ENCODE measurements around the gene MRPL37. TPM values are rescaled to one million over a fixed set of nuclear protein-coding genes. Genes with fewer than 3 reads are reported as not detected.

Gene MRPL37
- total and polyA plus RNA-seq, 8 donors, result 17.5 to 49.2 (median 35.1) TPM

- TF ChIP-seq CTCF (IDR thresholded peaks at IDR 0.05), result no peak
- H3K9me3 ChIP-seq, result no peaks in the 10 kb centered on the region
- FAIRE-seq (no peak), DNase-seq (no peak), ATAC-seq (no peak)
- H3K36me3 ChIP-seq, result no peaks in the 10 kb centered on the region
- no peak overlapping the region for H3K27ac ChIP-seq
- H3K4me1 ChIP-seq, result no peaks in the 10 kb centered on the region
- intact Hi-C loops (cut with DNase I), result no loop called here
- no peak overlapping the region for H3K4me3 ChIP-seq
- WGBS, 2 donors, result 85 to 87% methylated on average over 8 of the region's 8 CpGs
- H3K27me3 ChIP-seq, result no peaks in the 10 kb centered on the region
These were observed 22.2 kb upstream of the MRPL37 start for GRCh38 chr1:54177726-54178125.

GRCh38 chr1:54178296-54179070, 21.5 kb upstream of the MRPL37 start:
- H3K4me1 ChIP-seq, result no peaks in the 10 kb centered on the region
- no peaks in the 10 kb centered on the region for H3K36me3 ChIP-seq
- no peak for DNase-seq
- no peak for FAIRE-seq
- H3K27me3 ChIP-seq, result no peaks in the 10 kb centered on the region
- no peak overlapping the region for H3K27ac ChIP-seq
- H3K4me3 ChIP-seq, result no peak overlapping the region
- intact Hi-C loops (cut with DNase I), result no loop called here
- no peak for ATAC-seq
- TF ChIP-seq CTCF (IDR thresholded peaks at IDR 0.05), result no peak
- H3K9me3 ChIP-seq, result no peaks in the 10 kb centered on the region
- 75 to 93% methylated on average over 9 of the region's 9 CpGs for WGBS, 2 donors

GRCh38 chr1:54180701-54181360, 19.1 kb upstream of the MRPL37 start:
- no peak for ATAC-seq
- Histone ChIP-seq H3K36me3 (no peaks in the 10 kb centered on the region), H3K4me3 (no peak overlapping the region), H3K27me3 (no peaks in the 10 kb centered on the region), H3K27ac (no peak overlapping the region), H3K9me3 (no peaks in the 10 kb centered on the region), H3K4me1 (no peaks in the 10 kb centered on the region)
- 90 to 93% methylated on average over 5 of the region's 5 CpGs for WGBS, 2 donors
- DNase-seq, result no peak
- FAIRE-seq, result no peak
- intact Hi-C loops (cut with DNase I), result no loop called here
- no peak for TF ChIP-seq CTCF (IDR thresholded peaks at IDR 0.05)

- intact Hi-C loops (cut with DNase I), result no loop called here
These were observed 13.9 kb upstream of the MRPL37 start for GRCh38 chr1:54186056-54186455.

More at GRCh38 chr1:54186056-54186455, 13.9 kb upstream of the MRPL37 start:
- DNase-seq (no peak), FAIRE-seq (no peak), ATAC-seq (no peak)
- no peak overlapping the region for H3K4me3 ChIP-seq
- no peak for TF ChIP-seq CTCF (IDR thresholded peaks at IDR 0.05)
- no peaks in the 10 kb centered on the region for H3K9me3 ChIP-seq
- H3K4me1 ChIP-seq, result no peaks in the 10 kb centered on the region
- peaks cover 0 to 5% (median 0%) of the 10 kb centered on the region in 3 donors for H3K36me3 ChIP-seq
- no peak overlapping the region for H3K27ac ChIP-seq
- no peaks in the 10 kb centered on the region for H3K27me3 ChIP-seq
- 83 to 84% methylated on average over 3 of the region's 3 CpGs for WGBS, 2 donors
